GM23338 (cell line): ENCODE measurements around the gene P2RX4. TPM values are rescaled to one million over a fixed set of nuclear protein-coding genes. Genes with fewer than 3 reads are reported as not detected.

ENCODE experiments used
- ATAC-seq: fragments of 200-7000 bp; cut with Tn5 transposase; 3 replicates; pipeline ENCODE4 v1.9.1; 2020
- DNase-seq: peaks from one replicate; pipeline ENCODE4 v3.0.0-alpha.2; 2015; ENCODE audit warnings: low spot score
- H2AFZ ChIP-seq: fragments of 200-600 bp; sonication (generic); 2 replicates; pipeline ENCODE4 v1.8.0; 2016; ENCODE audit warnings: antibody characterized with exemption, mild to moderate bottlenecking, moderate library complexity
- H3F3A ChIP-seq: fragments of 200-600 bp; sonication (generic); replicated peaks from 2 replicates; pipeline ENCODE4 v1.8.0; 2017; ENCODE audit warnings: antibody characterized with exemption, mixed run types, low read depth
- H3K27ac ChIP-seq: fragments of 200-600 bp; sonication (generic); 2 replicates; pipeline ENCODE4 v1.6.1; 2016; ENCODE audit warnings: low read depth
- H3K27me3 ChIP-seq: fragments of 200-600 bp; sonication (generic); 2 replicates; pipeline ENCODE4 v1.8.0; 2016; ENCODE audit warnings: mild to moderate bottlenecking, mixed run types, moderate library complexity; ENCODE audit not compliant: insufficient read depth
- H3K36me3 ChIP-seq: fragments of 200-600 bp; sonication (generic); 2 replicates; pipeline ENCODE4 v1.8.0; 2016; ENCODE audit warnings: mild to moderate bottlenecking; ENCODE audit not compliant: insufficient read depth
- H3K4me1 ChIP-seq: fragments of 200-600 bp; sonication (generic); 2 replicates; pipeline ENCODE4 v1.8.0; 2016; ENCODE audit warnings: mild to moderate bottlenecking, moderate library complexity; ENCODE audit not compliant: insufficient read depth
- H3K4me2 ChIP-seq: fragments of 200-600 bp; sonication (generic); 2 replicates; pipeline ENCODE4 v1.7.1; 2017; ENCODE audit warnings: mixed run types
- H3K4me3 ChIP-seq: fragments of 200-600 bp; sonication (generic); 2 replicates; pipeline ENCODE4 v1.6.1; 2016; ENCODE audit warnings: mixed run types
- H3K79me2 ChIP-seq: fragments of 200-600 bp; sonication (generic); replicated peaks from 2 replicates; pipeline ENCODE4 v1.8.0; 2017; ENCODE audit warnings: mild to moderate bottlenecking; ENCODE audit not compliant: insufficient read depth
- H3K9me2 ChIP-seq: fragments of 200-600 bp; sonication (generic); 2 replicates; pipeline ENCODE4 v1.8.0; 2017; ENCODE audit not compliant: insufficient read depth
- H4K20me1 ChIP-seq: fragments of 200-600 bp; sonication (generic); replicated peaks from 2 replicates; pipeline ENCODE4 v1.8.0; 2017; ENCODE audit warnings: mild to moderate bottlenecking; ENCODE audit not compliant: insufficient read depth
- H3K27ac Mint-ChIP-seq: 2 replicates; pipeline ENCODE4 v1.8.0; 2020; ENCODE audit warnings: inconsistent platforms, mild to moderate bottlenecking, moderate library complexity, mixed read lengths
- H3K27me3 Mint-ChIP-seq: 3 replicates; pipeline ENCODE4 v1.8.0; 2022; ENCODE audit warnings: low read depth, mild to moderate bottlenecking, moderate library complexity, mixed read lengths, inconsistent platforms; ENCODE audit not compliant: insufficient read depth, poor library complexity
- H3K36me3 Mint-ChIP-seq: 3 replicates; pipeline ENCODE4 v1.8.0; 2021; ENCODE audit warnings: low read depth, mild to moderate bottlenecking, inconsistent platforms, moderate library complexity, mixed read lengths
- H3K4me1 Mint-ChIP-seq: 3 replicates; pipeline ENCODE4 v1.8.0; 2020; ENCODE audit warnings: mild to moderate bottlenecking, inconsistent platforms, mixed read lengths
- H3K4me3 Mint-ChIP-seq: 3 replicates; pipeline ENCODE4 v1.8.0; 2021; ENCODE audit warnings: moderate library complexity, mild to moderate bottlenecking, inconsistent platforms, mixed read lengths
- H3K9me3 Mint-ChIP-seq: 3 replicates; pipeline ENCODE4 v1.8.0; 2020; ENCODE audit warnings: moderate library complexity, mild to moderate bottlenecking, inconsistent platforms, mixed read lengths
- CREB1 ChIP-seq: fragments of 250-450 bp; sonication (Bioruptor Pico); IDR thresholded peaks from 2 replicates; pipeline ENCODE4 v1.5.0; 2020; ENCODE audit warnings: low read depth, mild to moderate bottlenecking, moderate library complexity
- ETS1 ChIP-seq: IDR thresholded peaks from 2 replicates; pipeline ENCODE4 v1.6.1; 2016; ENCODE audit warnings: antibody characterized with exemption
- EZH2phosphoT487 ChIP-seq: fragments of 200-600 bp; sonication (generic); IDR thresholded peaks from one replicate; pipeline ENCODE4 v1.8.1; 2018; ENCODE audit warnings: antibody characterized with exemption; ENCODE audit not compliant: unreplicated experiment
- JUNB ChIP-seq: IDR thresholded peaks from one replicate; pipeline ENCODE4 v1.6.1; 2016; ENCODE audit warnings: antibody characterized with exemption; ENCODE audit not compliant: unreplicated experiment
- NANOG ChIP-seq: IDR thresholded peaks from 2 replicates; pipeline ENCODE4 v1.6.1; 2016; ENCODE audit warnings: antibody characterized with exemption, borderline replicate concordance
- REST ChIP-seq: IDR thresholded peaks from one replicate; pipeline ENCODE4 v1.6.1; 2018; ENCODE audit warnings: antibody characterized with exemption; ENCODE audit not compliant: unreplicated experiment
- ZNF331 ChIP-seq: fragments of 250-450 bp; sonication (Bioruptor Pico); IDR thresholded peaks from 2 replicates; pipeline ENCODE4 v1.5.0; 2020; ENCODE audit warnings: low read depth, mild to moderate bottlenecking, moderate library complexity
- polyA plus RNA-seq: library from polyadenylated mRNA; unstranded; fragments of >200 nt; fragmentation: Nextera tagmentation; extraction: Ambion mirVana; gene quantifications from 2 replicates; pipeline ENCODE4 v1.2.1, GENCODE V29; 2016
- total RNA-seq: library from RNA; depleted of rRNA; stranded (reverse); fragments of >200 nt; shearing (Covaris generic); gene quantifications from 2 replicates; pipeline ENCODE4 v1.2.3, GENCODE V29; 2014
- TF ChIP-seq, protein P1 (sequence below): fragments of 250-450 bp; sonication (Bioruptor Pico); IDR thresholded peaks from 2 replicates; pipeline ENCODE4 v1.5.0; 2020; ENCODE audit warnings: mild to moderate bottlenecking, moderate library complexity

The P2RX4 gene
- total and polyA plus RNA-seq, 2 experiments from 2014 or later, result 5.6 to 18.9 TPM

GRCh38 chr12:121175383-121176119 is 34.4 kb upstream of the P2RX4 start:
- Mint-ChIP-seq H3K27me3 (peaks cover 9% of the 10 kb centered on the region), H3K4me1 (no peaks in the 10 kb centered on the region), H3K27ac (no peak overlapping the region), H3K9me3 (no peaks in the 10 kb centered on the region), H3K36me3 (no peaks in the 10 kb centered on the region), H3K4me3 (no peak overlapping the region)
- no peaks in the 10 kb centered on the region for H3K79me2 ChIP-seq
- H3K4me1 ChIP-seq, result no peaks in the 10 kb centered on the region
- no peaks in the 10 kb centered on the region for H3K36me3 ChIP-seq
- H3K27ac ChIP-seq, result no peak overlapping the region
- H3K4me3 ChIP-seq, result no peak overlapping the region
- no peaks in the 10 kb centered on the region for H3F3A ChIP-seq
- H2AFZ ChIP-seq, result no peak overlapping the region
- no peaks in the 10 kb centered on the region for H3K27me3 ChIP-seq
- no peaks in the 10 kb centered on the region for H3K9me2 ChIP-seq
- no peak for TF ChIP-seq ETS1
- no peak for TF ChIP-seq ZNF331
- TF ChIP-seq REST, result no peak
- TF ChIP-seq EZH2phosphoT487, result no peak
- TF ChIP-seq CREB1 (CRISPR knock-in tag), result no peak
- no peak for TF ChIP-seq JUNB
- TF ChIP-seq, protein P1, sequence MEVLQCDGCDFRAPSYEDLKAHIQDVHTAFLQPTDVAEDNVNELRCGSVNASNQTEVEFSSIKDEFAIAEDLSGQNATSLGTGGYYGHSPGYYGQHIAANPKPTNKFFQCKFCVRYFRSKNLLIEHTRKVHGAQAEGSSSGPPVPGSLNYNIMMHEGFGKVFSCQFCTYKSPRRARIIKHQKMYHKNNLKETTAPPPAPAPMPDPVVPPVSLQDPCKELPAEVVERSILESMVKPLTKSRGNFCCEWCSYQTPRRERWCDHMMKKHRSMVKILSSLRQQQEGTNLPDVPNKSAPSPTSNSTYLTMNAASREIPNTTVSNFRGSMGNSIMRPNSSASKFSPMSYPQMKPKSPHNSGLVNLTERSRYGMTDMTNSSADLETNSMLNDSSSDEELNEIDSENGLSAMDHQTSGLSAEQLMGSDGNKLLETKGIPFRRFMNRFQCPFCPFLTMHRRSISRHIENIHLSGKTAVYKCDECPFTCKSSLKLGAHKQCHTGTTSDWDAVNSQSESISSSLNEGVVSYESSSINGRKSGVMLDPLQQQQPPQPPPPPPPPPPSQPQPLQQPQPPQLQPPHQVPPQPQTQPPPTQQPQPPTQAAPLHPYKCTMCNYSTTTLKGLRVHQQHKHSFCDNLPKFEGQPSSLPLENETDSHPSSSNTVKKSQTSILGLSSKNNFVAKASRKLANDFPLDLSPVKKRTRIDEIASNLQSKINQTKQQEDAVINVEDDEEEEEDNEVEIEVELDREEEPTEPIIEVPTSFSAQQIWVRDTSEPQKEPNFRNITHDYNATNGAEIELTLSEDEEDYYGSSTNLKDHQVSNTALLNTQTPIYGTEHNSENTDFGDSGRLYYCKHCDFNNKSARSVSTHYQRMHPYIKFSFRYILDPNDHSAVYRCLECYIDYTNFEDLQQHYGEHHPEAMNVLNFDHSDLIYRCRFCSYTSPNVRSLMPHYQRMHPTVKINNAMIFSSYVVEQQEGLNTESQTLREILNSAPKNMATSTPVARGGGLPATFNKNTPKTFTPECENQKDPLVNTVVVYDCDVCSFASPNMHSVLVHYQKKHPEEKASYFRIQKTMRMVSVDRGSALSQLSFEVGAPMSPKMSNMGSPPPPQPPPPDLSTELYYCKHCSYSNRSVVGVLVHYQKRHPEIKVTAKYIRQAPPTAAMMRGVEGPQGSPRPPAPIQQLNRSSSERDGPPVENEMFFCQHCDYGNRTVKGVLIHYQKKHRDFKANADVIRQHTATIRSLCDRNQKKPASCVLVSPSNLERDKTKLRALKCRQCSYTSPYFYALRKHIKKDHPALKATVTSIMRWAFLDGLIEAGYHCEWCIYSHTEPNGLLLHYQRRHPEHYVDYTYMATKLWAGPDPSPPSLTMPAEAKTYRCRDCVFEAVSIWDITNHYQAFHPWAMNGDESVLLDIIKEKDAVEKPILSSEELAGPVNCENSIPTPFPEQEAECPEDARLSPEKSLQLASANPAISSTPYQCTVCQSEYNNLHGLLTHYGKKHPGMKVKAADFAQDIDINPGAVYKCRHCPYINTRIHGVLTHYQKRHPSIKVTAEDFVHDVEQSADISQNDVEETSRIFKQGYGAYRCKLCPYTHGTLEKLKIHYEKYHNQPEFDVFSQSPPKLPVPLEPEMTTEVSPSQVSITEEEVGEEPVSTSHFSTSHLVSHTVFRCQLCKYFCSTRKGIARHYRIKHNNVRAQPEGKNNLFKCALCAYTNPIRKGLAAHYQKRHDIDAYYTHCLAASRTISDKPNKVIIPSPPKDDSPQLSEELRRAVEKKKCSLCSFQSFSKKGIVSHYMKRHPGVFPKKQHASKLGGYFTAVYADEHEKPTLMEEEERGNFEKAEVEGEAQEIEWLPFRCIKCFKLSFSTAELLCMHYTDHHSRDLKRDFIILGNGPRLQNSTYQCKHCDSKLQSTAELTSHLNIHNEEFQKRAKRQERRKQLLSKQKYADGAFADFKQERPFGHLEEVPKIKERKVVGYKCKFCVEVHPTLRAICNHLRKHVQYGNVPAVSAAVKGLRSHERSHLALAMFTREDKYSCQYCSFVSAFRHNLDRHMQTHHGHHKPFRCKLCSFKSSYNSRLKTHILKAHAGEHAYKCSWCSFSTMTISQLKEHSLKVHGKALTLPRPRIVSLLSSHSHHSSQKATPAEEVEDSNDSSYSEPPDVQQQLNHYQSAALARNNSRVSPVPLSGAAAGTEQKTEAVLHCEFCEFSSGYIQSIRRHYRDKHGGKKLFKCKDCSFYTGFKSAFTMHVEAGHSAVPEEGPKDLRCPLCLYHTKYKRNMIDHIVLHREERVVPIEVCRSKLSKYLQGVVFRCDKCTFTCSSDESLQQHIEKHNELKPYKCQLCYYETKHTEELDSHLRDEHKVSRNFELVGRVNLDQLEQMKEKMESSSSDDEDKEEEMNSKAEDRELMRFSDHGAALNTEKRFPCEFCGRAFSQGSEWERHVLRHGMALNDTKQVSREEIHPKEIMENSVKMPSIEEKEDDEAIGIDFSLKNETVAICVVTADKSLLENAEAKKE (CRISPR knock-in tag), result no peak
- TF ChIP-seq NANOG, result no peak
- DNase-seq, result no peak
- no peaks in the 10 kb centered on the region for H4K20me1 ChIP-seq
- no peak overlapping the region for H3K4me2 ChIP-seq
- no peak for ATAC-seq
